ENCODE data around the gene NXPH1.

The NXPH1 gene

DNA sequence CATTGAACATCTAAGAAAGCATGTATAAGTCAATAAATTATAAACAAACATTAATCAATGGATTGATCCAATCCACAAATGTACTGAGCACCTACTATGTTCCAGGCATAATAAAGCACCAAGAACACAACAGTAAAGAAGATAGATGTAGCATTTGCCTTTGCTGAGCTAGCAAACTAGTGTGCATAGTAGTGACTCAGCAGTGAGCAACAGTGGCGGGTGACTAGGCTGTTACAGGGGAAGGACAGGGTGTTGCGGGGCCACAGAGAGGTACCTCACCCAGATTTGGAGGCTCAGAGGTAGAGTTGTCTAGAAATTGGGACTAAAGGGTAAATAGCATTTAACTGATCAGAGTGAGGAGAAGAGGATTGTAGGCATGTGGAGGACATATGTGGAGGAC, 83.6 kb downstream of the NXPH1 start:
- DNase-seq (ENCODE audit: low read depth) = no peak
- H3K4me3 ChIP-seq (ENCODE audit: low read length) = no peak overlapping the region
- TF ChIP-seq, protein P1, sequence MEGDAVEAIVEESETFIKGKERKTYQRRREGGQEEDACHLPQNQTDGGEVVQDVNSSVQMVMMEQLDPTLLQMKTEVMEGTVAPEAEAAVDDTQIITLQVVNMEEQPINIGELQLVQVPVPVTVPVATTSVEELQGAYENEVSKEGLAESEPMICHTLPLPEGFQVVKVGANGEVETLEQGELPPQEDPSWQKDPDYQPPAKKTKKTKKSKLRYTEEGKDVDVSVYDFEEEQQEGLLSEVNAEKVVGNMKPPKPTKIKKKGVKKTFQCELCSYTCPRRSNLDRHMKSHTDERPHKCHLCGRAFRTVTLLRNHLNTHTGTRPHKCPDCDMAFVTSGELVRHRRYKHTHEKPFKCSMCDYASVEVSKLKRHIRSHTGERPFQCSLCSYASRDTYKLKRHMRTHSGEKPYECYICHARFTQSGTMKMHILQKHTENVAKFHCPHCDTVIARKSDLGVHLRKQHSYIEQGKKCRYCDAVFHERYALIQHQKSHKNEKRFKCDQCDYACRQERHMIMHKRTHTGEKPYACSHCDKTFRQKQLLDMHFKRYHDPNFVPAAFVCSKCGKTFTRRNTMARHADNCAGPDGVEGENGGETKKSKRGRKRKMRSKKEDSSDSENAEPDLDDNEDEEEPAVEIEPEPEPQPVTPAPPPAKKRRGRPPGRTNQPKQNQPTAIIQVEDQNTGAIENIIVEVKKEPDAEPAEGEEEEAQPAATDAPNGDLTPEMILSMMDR (conservative IDR thresholded peaks at IDR 0.05; ENCODE audit: low read depth, low read length) = no peak

DNA sequence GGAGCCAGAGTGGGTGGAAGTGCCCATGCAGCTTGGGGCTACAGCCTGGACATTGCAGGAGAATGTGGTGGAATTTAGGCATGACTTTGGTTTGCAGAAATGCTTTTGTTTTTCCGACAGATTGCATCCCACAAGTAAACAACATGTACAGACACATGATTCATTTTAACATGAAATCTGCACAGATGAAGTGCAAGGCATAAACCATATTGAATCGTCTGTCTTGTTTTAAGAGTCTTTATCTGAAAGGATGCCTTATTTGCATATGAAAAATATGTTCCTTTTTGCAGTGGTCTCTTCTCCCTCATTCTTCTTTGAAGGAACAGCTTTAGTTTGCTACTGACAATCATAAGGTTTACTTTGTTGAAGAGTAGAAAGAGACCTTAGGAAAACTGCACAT, 94.9 kb downstream of the NXPH1 start:
- TF ChIP-seq, protein P1 (conservative IDR thresholded peaks at IDR 0.05; ENCODE audit: low read depth, low read length) = no peak
- no peak overlapping the region for H3K4me3 ChIP-seq (ENCODE audit: low read length)
- no peak for DNase-seq (ENCODE audit: low read depth)

DNA sequence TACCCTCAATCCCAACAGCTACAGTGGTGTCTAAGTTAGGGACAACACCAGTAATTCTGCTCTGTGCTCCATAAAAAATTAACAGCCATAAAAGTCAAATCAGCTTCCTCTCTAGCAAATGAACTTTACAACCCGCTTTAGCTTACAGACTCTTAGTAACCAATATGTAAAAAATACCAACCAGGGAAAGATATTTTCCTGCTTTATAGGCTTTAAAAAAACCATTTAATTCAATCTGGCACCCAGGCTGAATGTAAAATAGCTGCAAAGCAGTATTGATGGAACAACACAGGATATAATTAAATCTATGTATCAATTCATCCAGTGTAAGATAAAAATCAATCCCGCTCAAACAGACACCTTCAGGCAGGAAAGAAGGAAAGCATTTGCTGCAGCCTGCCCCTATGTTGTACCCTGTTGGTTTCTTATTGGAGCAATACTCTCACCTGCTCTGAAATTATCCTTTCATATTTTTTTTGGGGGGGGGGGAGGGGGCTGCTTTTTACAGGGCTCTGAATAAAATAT, 98.6 kb downstream of the NXPH1 start:
- no peak for DNase-seq (ENCODE audit: low read depth)
- TF ChIP-seq, protein P1 (conservative IDR thresholded peaks at IDR 0.05; ENCODE audit: low read depth, low read length) = no peak
- no peak overlapping the region for H3K4me3 ChIP-seq (ENCODE audit: low read length)

DNA sequence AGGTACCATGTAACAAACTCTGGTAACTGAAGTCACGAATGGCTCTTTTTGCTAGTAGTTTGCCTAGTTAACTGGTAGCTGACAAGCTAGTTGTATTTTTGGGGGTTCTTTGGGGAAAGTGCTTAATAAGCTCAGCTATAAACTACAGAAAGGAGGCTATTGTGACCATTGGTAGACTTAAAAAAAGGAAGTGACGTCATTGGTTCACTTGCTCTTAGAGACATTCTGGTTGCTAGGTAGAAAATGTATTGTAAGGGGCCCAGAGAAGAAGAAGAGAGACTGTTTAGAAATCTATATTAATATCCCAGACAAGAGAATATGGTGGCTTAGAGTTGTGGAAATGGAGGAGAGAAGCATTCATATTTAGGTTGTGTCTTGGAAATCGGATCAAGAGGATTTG, 103.0 kb downstream of the NXPH1 start:
- TF ChIP-seq, protein P1 (conservative IDR thresholded peaks at IDR 0.05; ENCODE audit: low read depth, low read length) = no peak
- H3K4me3 ChIP-seq (ENCODE audit: low read length) = no peak overlapping the region
- DNase-seq (ENCODE audit: low read depth) = no peak

DNA sequence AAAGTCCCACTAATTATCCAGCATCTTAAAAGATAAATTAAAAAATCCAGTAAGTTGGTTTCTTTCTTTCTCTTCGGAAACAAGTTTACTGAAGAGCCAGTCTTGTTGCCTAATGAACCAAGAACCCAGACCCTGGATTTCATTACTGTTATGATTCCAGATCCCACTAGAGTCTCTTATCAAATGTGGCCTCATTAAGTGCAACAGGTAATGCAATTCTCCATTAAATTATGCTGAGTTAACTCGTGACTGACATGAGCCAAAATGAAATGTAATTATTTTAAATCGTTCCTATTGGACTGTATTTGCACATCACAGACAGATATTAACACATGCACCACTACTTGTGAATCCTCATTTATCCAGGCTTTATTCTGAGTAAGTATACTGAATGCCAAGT, 115.6 kb downstream of the NXPH1 start:
- TF ChIP-seq, protein P1 (conservative IDR thresholded peaks at IDR 0.05; ENCODE audit: low read depth, low read length) = no peak
- H3K4me3 ChIP-seq (ENCODE audit: low read length) = no peak overlapping the region
- DNase-seq (ENCODE audit: low read depth) = no peak

DNA sequence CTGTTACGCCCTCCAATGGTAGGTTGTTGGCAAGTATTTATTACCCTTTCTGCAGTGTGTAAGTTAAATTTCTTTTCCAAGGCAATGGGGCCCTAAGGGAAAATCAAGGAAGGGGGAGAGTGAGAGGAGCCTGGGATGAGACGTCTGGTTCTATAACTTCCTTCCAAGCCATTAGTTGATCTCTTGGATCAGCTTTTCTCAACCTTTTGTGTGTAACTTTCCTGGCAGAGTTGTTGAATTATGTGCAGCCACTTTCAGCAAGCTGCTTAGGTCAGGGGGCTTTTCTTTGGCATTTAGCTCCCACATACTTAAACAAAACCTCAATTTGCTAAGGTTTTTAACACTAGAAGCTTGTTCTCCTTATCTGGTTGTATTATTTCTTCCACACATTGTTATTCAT, 127.1 kb downstream of the NXPH1 start:
- H3K4me3 ChIP-seq (ENCODE audit: low read length) = no peak overlapping the region
- TF ChIP-seq, protein P1 (conservative IDR thresholded peaks at IDR 0.05; ENCODE audit: low read depth, low read length) = no peak
- no peak for DNase-seq (ENCODE audit: low read depth)

DNA sequence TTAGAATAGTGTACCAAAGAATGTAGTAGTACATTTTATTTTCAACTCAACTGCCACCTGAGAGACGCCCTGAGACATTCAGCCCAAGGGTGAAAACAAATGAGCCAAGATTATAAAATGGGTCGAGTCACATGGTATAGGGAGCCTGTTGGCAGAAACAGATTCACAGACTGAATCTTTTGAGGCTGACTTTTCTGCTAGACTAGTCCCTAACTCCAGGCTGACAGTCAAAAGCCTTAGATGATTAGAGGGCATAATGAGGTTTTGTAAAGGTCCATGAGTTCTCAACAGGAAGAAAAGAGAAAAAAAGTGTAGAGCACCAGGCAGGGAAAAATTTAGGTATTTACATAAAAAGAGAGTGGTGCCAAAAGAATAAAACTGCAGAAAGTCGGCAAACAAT, 128.0 kb downstream of the NXPH1 start:
- TF ChIP-seq, protein P1 (conservative IDR thresholded peaks at IDR 0.05; ENCODE audit: low read depth, low read length) = no peak
- no peak overlapping the region for H3K4me3 ChIP-seq (ENCODE audit: low read length)
- no peak for DNase-seq (ENCODE audit: low read depth)

Data from retinal pigment epithelial cell (primary cell).